Neural crest cell (in vitro differentiated cells): Measurements from ENCODE around the gene FBXO47. TPM values are rescaled to one million over a fixed set of nuclear protein-coding genes. Genes with fewer than 3 reads are reported as not detected.
A peak's percentile ranks its signal among the peaks of the same experiment; 100 is the strongest.
"Not testable (repeated sequence)": the region's sequence is repeated elsewhere in the genome, so short reads cannot be mapped to it uniquely, and the experiment has no call there.

ENCODE experiments used
- DNase-seq: peaks from one replicate; pipeline ENCODE4 v3.0.0; 2021; ENCODE audit warnings: low read depth, mixed read lengths, low spot score
- H3K27ac Mint-ChIP-seq: one replicate; pipeline ENCODE4 v1.8.0; 2021; ENCODE audit warnings: mild to moderate bottlenecking, mixed read lengths; ENCODE audit not compliant: unreplicated experiment
- H3K27me3 Mint-ChIP-seq: 2 replicates; pipeline ENCODE4 v1.8.0; 2021; ENCODE audit warnings: low read depth, mild to moderate bottlenecking, mixed read lengths
- H3K36me3 Mint-ChIP-seq: 2 replicates; pipeline ENCODE4 v1.8.0; 2021; ENCODE audit warnings: low read depth, mild to moderate bottlenecking, mixed read lengths
- H3K4me1 Mint-ChIP-seq: 2 replicates; pipeline ENCODE4 v1.8.0; 2021; ENCODE audit warnings: mixed read lengths
- H3K4me3 Mint-ChIP-seq: one replicate; pipeline ENCODE4 v1.8.0; 2021; ENCODE audit warnings: mild to moderate bottlenecking, mixed read lengths
- H3K9me3 Mint-ChIP-seq: 2 replicates; pipeline ENCODE4 v1.8.0; 2021; ENCODE audit warnings: mixed read lengths
- CTCF ChIP-seq: fragments of 200-600 bp; sonication (generic); conservative IDR thresholded peaks from 2 replicates; pipeline ENCODE4 v1.5.0; 2021; ENCODE audit warnings: antibody characterized with exemption, mild to moderate bottlenecking
- total RNA-seq: library from RNA; stranded (reverse); gene quantifications from 2 replicates; pipeline ENCODE4 v1.2.1, GENCODE V29; 2021

Gene FBXO47
- total RNA-seq, 1 donor from 2014 or later = not detected

- H3K27ac Mint-ChIP-seq = no peak overlapping the region
- DNase-seq = no peak
- no peaks in the 10 kb centered on the region for H3K9me3 Mint-ChIP-seq
- TF ChIP-seq CTCF = no peak
- H3K4me3 Mint-ChIP-seq = no peak overlapping the region
- no peaks in the 10 kb centered on the region for H3K4me1 Mint-ChIP-seq
- H3K36me3 Mint-ChIP-seq = no peaks in the 10 kb centered on the region
- peaks cover 14% of the 10 kb centered on the region for H3K27me3 Mint-ChIP-seq
Observed at GRCh38 chr17:38939987-38940386, 27.2 kb downstream of the FBXO47 start.

DNA sequence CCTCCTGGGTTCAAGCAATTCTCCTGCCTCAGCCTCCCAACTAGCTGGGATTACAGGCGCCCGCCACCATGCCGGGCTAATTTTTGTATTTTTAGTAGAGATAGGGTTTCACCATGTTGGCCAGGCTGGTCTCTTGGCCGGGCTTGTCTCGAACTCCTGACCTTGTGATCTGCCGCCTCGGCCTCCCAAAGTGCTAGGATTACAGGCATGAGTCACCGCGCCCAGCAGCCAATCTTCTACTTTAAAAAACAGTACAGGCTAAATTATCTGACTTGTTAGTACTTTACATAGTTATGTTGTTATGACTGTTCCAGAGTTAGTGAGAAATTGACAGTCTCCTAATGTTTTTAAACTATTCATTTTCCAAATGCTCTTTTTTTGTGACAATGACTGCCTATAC is 33.2 kb downstream of the FBXO47 start:
- H3K36me3 Mint-ChIP-seq, DNase-seq, H3K27ac Mint-ChIP-seq, H3K4me1 Mint-ChIP-seq, H3K9me3 Mint-ChIP-seq, H3K4me3 Mint-ChIP-seq: not testable (repeated sequence)
- peaks cover 14% of the 10 kb centered on the region for H3K27me3 Mint-ChIP-seq

- H3K27me3 Mint-ChIP-seq, H3K4me3 Mint-ChIP-seq, H3K4me1 Mint-ChIP-seq, H3K36me3 Mint-ChIP-seq, H3K9me3 Mint-ChIP-seq, DNase-seq, H3K27ac Mint-ChIP-seq: not testable (repeated sequence)
Observed at GRCh38 chr17:38930782-38931181, 36.4 kb downstream of the FBXO47 start.

DNA sequence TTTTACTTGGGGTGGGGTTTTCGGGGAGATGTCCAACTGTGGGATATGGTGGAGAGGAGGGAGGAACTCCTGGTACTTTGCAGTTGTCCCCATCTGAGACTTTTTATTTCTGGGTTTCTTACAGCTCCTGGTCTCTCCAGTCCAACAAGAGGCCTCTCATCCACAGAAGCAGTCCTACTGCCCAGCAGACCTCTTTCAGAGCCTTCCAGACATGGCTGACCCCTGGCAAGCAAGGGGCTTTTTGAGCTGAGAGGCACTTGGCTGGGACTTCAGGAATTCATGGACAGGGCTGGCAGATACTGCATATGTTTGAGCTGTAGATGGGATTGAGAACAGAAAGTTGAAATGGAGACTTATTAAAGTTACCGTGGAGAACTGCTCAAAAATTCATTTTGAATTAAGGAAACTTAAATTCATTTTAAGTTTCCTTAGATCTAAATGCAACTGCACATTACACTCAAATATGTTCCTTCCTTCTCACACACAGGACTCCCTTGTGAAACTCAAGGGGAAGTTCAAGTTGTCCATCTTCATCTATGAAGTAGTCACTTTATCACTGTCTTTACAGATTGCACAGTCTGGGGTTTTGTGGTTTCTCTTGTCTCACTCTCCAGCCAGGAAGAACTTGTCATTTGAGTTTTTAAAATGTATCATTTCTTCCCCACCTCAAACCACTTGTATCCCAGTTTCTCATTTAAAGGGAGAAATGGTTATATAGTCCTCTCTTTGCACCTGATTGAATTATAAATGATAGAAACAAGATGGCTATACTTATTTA is 40.7 kb downstream of the FBXO47 start:
- H3K27ac Mint-ChIP-seq = peak overlapping the region; percentile 24
- H3K9me3 Mint-ChIP-seq = peaks cover 3% of the 10 kb centered on the region
- H3K36me3 Mint-ChIP-seq = peaks cover 2% of the 10 kb centered on the region
- peaks cover 33% of the 10 kb centered on the region for H3K4me1 Mint-ChIP-seq
- no peak overlapping the region for H3K4me3 Mint-ChIP-seq
- DNase-seq = no peak
- TF ChIP-seq CTCF = no peak
- no peaks in the 10 kb centered on the region for H3K27me3 Mint-ChIP-seq

- Mint-ChIP-seq H3K36me3 (no peaks in the 10 kb centered on the region), H3K9me3 (no peaks in the 10 kb centered on the region), H3K4me1 (peaks cover 43% of the 10 kb centered on the region), H3K27me3 (no peaks in the 10 kb centered on the region), H3K4me3 (peak within 1 kb of the TSS; percentile 76), H3K27ac (peak within 1 kb of the TSS; percentile 54)
- peak; percentile 36 for DNase-seq
- no peak for TF ChIP-seq CTCF
Observed at GRCh38 chr17:38925263-38925995, 41.8 kb downstream of the FBXO47 start, which contains the start of gene LASP1NB. TSS of gene LASP1NB (plus strand) at chr17:38925614.

DNA sequence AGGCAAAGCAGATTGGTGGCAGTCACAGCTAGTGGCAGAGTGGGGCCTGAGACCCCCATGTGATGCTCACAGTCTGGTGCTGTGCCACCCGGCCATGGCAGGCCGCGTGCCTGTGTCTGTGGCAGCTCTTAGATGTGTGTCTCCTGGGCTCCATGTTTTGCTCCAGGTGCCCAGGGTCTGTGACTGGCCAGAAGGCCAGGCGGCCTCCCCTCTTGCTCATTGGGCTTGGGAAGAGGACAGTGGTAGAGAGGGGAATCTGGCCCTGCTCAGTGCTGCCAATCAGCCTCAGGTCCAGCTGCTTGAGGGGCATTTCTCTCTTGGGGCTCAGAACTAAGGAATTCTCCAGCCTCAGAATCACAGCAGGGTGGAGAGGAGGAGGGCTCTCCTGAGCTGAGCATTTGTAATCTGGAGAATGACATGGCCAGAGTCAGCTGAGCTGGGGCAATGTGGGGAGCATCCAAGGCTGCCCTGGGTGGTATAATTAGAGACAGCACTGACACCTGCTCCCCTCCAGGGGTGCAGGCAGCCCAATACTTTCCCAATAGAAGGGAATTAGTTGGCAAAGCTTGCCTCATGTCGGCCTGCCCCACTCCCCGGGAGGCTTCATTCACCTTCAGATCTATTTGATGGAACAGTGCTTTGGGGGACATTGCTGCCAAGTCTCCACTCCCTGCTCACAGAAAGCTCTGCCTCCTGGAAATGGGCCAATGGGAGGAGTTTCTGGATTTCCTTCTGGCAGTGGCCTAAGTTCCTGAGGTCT is 44.5 kb downstream of the FBXO47 start:
- no peak overlapping the region for H3K4me3 Mint-ChIP-seq
- TF ChIP-seq CTCF = no peak
- H3K9me3 Mint-ChIP-seq = no peaks in the 10 kb centered on the region
- H3K4me1 Mint-ChIP-seq = peaks cover 45% of the 10 kb centered on the region
- DNase-seq = no peak
- H3K27ac Mint-ChIP-seq = peak overlapping the region; percentile 35
- H3K36me3 Mint-ChIP-seq = no peaks in the 10 kb centered on the region
- H3K27me3 Mint-ChIP-seq = no peaks in the 10 kb centered on the region
